Measurements from ENCODE around the gene LRRC15.

Gene LRRC15

GRCh38 chr3:194384569-194385001, 15.0 kb upstream of the LRRC15 start:
- DNase-seq: no peak

- DNase-seq: no peak
Observed at GRCh38 chr3:194384156-194384555, 14.6 kb upstream of the LRRC15 start.

DNA sequence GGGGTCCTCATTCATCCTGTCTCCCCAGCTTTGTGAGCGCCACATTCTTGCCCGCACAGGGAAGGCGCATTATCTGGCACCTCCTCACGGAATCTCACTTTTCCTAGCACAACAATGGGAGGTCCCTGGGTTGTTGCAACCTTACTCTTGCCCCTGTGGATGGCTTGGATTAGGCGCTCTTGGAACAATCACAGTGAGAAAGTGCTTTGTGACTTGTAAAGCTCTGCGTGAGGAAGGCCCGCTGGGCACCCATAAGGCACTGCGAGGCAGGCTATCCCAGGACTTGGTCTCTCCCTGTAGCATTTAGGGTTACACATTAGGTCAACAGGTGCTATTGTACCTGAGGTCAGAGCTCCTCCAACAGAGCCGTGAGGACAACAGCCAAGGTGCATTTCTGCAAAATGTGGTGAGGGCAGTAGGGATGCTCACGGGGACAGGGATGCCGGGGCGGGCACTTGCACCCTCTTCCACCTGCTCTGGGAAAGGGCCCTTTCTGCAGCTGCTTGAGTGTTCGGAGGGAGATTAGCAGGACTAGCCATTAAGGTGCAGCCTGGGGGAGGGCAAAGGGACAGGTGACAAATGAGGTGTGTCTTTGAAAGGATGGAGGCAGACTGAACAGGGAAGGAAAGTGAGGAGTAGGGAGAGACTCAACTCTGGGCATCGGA, 13.9 kb upstream of the LRRC15 start:
- no peak for DNase-seq

GRCh38 chr3:194382892-194383223, 13.3 kb upstream of the LRRC15 start:
- DNase-seq: no peak

GRCh38 chr3:194382196-194382891, 12.8 kb upstream of the LRRC15 start:
- DNase-seq: no peak

DNA sequence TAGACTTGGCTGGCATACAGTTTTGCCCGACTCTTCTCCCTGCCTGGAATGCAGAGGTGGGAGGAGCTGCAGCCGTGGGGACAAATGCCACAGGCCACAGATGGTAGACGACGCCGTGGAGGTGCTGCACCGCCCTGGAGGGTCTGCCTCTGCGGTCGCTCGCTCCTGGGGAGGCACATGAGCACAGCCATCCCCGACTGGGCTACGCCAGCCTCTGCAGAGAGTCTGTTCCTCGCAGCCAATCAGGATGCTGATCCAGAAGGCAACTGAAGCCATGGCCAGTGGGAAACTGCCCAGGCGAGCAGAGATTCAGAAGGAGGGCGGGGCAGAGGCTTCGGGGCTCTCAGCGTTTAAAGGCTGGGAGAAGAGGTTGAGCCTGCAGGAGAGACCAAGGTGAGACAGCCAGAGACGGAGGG, 11.9 kb upstream of the LRRC15 start:
- DNase-seq: no peak

DNA sequence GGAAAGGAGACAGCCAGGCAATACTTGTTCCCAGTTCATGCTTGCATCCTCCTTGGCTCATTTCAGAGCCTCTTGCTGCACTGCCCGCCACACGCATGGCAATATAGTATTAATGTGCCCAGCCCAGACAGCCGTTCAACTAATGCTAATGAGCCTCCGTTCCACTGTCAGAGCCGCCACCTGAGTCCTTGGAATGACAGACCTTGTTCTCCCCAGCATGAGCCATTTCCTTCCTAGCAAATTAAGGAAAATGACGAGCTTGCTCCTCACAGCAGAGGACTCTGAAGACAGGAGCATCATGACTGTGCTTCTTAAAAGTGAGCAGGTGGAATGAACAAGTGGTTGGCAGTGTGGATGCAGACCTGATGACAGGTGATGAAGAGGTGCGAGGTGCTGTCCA, 10.8 kb upstream of the LRRC15 start:
- DNase-seq: no peak

GRCh38 chr3:194379651-194380050, 10.1 kb upstream of the LRRC15 start:
- no peak for DNase-seq

DNA sequence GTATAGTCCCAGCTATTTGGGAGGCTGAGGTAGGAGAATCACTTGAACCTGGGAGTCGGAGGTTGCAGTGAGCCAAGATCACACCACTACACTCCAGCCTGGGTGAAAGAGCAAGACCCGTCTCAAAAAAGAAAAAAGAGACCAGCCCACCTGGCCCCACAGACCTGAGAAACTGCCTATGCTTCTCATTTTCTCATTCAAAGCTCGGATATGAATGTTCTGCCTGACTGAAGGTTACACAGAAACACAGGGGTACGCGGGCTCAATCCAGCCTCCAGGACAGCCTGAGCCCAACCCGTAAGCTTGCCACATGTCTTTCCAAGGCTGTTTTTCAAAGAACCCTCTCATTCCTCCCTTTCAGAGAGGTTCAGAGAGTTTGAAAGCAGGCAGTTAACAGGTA, 9.7 kb upstream of the LRRC15 start:
- DNase-seq: no peak

DNA sequence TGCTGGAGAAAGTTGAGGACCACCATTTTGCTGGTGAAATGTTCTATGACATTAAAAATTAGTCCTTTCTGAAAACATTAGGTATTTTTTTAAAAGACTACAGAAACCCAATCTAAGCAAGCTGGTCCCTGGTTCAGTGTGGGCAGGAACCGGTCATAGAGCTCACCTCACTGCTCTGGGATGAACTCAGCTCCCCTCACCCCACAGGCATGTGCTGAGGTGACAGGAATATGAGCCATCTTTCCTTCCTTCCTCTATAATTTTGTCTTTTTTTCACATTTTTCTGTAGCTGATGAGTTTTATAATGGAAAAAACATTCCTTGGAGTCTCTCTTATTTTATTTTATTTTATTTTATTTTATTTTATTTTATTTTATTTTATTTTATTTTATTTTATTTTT, 8.2 kb upstream of the LRRC15 start:
- no peak for DNase-seq

GRCh38 chr3:194376241-194376560, 6.7 kb upstream of the LRRC15 start:
- no peak for DNase-seq

DNA sequence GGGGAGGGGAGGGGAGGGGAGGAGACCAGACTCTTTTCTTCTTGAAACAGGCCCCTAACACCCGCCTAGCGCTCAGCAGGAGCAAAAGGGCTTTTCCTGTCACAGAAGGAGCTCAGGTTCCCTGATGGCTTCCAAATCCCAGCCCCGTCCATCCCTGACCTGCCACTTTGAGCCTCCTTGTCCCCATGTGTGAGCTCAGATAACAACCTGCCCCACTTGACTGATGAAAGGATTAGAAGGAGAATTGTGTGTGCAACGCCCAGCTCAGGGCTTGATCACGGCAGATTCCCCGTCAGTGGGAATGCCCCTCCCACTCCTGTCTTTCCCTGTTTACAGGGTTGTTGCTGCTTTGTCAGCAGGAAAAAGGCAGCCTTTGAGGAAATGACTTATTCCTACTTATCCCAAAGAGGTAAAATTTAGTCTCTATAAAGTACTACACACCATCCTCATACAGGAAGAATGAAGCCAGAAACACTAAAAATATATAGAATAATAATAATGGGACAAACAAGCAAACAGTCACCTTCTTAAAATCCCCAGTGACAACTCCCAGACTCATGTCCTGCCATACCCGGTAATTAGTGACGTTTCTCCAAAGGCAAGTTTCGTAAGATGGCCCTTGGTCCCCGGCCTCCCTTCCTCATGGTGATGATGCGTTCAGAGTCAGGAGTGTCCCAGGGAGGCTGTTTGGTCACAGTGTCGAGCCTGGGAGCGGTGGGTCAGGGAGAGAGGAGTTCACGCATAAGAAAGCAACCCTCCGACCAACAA, 6.1 kb upstream of the LRRC15 start:
- no peak for DNase-seq

- no peak for DNase-seq
Observed at GRCh38 chr3:194374935-194375334, 5.4 kb upstream of the LRRC15 start.

DNA sequence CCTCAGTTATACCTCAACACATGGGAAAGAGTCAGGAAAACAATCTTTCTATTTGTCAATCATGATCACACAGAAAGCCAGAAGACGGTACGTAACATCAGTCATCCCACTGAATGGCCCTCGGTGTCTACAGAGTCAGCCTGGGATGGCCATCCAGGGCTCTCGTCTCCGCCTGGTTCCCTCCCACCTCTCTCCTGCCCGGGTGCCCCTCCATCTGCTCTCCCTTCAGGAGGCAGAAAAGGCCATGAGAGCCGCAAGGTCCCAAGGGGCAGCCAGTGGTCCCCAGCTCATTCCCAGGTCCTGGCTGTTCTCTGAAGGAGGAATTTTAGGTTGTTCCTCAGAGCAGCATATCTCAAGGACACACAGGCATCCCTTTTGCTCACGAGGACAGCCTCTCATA, 4.4 kb upstream of the LRRC15 start:
- no peak for DNase-seq

DNA sequence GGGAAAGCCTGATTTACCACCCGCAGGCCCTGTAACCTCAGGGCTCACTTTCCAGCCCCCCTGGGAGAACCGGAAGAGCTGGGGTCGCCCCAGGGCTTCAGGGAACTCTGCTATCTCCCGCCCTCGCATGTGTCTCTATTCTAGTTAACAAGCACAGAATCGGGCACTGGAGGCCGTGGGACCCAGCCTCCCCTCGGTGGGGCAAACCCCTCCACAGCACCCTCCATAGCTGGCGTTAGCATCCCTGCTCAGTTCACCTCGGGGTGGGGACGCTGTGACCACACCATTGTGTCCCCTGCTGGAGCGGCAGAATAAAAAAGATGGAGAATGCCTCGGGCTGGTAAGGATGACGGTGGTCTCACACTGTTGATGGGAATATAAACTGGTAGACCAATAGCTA, 3.5 kb upstream of the LRRC15 start:
- DNase-seq: no peak

GRCh38 chr3:194370753-194371152, 1.2 kb upstream of the LRRC15 start:
- DNase-seq: no peak

- DNase-seq: no peak
Observed at GRCh38 chr3:194368918-194369317, 625 bp downstream of the LRRC15 start.

DNA sequence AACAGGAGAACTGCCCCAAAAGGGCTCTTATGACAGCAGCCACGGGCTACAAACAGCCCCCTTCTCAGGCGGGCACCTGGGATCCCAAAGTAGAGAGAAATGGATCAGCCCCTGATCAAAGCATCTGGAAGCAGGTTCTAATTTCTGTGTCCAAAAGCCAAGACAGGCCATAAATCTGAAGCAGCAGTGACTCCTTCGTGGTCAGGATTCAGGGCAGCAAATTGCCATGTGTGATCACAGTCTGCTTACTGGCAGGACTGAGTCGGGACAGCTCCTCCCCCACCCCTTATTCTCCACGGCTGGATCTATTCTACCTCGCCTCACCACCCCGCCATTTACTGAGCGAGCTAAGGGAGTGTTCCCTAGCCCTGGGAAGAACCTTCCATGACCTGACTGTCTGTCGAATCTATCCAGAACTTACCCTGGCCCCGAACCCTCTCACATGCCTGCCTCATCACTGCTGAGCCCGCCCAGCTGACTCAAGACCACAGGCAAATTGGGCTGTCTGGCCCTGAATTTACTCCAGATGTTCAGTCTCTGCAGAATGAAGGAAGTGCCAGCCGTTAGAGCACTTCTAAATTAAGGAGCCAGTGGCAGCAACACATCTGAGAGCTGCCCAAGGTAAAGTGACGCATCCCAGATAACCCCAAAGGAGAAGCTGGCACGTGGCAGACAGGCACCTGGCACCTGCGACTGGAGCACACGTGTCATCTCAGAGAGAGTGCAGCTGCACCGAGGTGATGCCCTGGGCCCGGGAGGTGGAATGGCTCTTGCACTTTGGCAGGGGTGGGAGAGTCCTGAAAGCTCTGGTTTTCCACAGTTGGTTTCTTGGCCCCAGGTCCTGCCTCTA, 1.3 kb downstream of the LRRC15 start:
- DNase-seq: no peak

DNA sequence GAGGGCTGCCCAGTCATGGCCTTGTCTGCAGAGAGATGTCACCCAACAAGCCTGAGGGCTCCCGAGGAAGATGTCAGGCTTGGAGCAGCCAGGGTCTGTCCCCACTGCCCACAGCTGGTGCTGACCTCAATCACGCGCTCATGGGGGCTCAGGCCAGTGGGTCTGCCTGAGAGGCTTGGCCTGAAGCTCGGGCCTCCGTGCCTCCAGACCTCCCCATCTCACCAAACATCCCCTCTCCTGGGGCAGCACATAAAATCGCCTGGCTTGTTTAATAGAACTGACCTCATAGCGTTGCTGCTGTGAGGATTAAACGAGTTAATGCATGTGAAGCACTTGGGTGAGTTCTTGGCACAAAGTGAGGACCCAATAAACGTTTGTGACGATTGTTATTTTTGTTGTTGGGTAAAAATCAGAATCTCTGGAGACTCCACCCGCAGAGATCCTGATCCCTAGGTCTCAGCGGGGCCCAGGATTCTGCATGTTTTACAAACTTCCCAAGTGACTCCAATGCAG, 3.5 kb downstream of the LRRC15 start:
- no peak for DNase-seq

- no peak for DNase-seq
Observed at GRCh38 chr3:194365526-194365925, 4.0 kb downstream of the LRRC15 start.

DNA sequence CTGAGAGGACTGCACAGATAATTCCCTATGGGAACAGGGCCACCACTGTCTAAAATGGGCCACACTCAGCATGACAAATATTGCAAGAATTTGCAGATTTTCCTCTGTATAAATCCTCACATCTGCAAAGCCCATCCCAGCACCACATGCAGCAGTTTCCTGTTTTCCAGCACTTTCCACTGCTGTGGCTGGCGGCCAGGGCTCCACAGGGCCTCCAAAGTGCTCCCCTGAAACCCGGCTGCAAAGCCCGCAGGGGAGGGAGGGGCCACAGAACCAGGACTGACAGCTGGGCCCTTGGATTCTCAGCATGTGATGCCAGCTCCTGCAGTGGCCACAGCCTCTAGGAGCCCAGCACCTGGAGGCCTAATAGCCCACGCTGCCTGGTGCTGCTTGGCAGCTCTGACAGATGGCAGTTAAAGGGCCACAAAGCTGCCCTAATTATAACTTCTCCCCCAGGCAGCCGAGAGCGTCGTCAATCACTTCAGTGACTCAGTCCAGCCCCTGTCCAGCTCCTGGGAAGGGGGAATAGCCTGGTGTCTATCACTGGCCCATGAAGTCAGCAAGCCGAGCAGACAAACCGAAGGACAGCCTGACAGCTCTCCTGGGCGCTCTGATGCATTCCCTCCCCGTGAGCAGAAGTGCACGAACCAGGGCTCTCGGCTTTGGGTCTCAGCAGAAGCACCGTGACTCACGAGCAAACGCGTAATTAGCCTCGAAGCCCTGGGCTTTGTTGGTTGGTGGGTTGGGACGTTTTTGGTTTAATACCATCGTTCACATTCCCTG, 4.7 kb downstream of the LRRC15 start:
- DNase-seq: no peak

GRCh38 chr3:194364314-194364651, 5.3 kb downstream of the LRRC15 start:
- DNase-seq: no peak

- DNase-seq: no peak
Observed at GRCh38 chr3:194360568-194360967, 9.0 kb downstream of the LRRC15 start.
